ENCODE data around the gene PLXDC1.
A peak's percentile ranks its signal among the peaks of the same experiment; 100 is the strongest.

The PLXDC1 gene

DNA sequence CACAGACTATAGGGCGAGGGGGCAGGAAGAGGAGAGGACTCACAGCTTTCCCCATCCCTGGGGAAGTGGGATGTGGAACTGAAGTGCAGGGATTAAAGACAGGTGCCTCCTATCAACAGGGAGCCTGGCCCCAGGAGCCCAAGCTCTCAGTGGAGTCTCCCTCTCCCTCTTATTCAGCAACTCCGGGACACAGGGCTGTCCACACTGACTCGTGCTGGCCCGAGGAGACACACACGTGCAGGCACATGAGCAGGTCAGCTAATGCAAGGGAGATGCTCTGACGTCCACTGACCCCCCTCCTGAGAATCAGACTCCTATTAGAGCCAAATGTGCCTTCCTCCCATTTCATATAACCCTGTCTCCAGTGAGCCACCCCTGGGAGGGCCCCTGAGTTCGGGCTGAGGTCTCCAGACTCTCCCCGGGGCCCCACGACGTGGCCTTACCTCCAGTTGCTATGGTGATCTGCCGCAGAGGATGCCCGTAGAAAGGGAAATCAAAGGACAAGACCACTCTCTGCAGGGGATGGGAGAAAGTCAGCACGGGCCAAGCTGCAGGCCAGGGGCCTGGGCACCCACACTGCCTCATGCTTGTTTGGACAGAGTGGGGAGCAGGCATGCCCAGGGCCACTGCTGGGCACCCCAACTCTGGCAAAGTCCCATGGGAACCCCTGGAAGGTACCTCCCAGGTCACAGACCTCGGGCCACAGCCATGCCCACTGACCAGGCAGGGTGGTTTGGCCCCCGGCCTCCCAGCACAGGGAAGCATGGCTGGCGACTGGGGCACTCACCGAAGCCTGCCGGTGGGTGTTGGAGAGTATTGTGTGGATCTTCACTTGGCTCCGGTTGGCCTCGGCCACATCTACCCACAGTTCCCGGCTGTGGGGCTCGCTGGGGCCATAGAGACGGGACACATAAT, 42.7 kb downstream of the PLXDC1 start:
- H3K27ac ChIP-seq (ENCODE audit: low read depth, low read length), result no peak overlapping the region
- no peak overlapping the region for H3K4me2 ChIP-seq (ENCODE audit: low read length)
- H3K4me1 ChIP-seq (ENCODE audit: control insufficient read depth, low read length), result peaks cover 5% of the 10 kb centered on the region; the same call in 1 of the 2 replicates
- no peaks in the 10 kb centered on the region for H3F3A ChIP-seq (ENCODE audit: control insufficient read depth, insufficient read depth)
- H3K79me2 ChIP-seq (ENCODE audit: control insufficient read depth, low read length), result no peaks in the 10 kb centered on the region
- no peaks in the 10 kb centered on the region for H3K9me3 ChIP-seq (ENCODE audit: control insufficient read depth, insufficient read depth, low read length)
- no peaks in the 10 kb centered on the region for H3K9me2 ChIP-seq (replicated peaks; ENCODE audit: control insufficient read depth, low read length)
- no peaks in the 10 kb centered on the region for H4K20me1 ChIP-seq (ENCODE audit: control insufficient read depth, insufficient read depth, low read depth, low read length)
- no peak for TF ChIP-seq EZH2phosphoT487 (IDR thresholded peaks at IDR 0.05; ENCODE audit: borderline replicate concordance, low read length)
- TF ChIP-seq, protein P1, sequence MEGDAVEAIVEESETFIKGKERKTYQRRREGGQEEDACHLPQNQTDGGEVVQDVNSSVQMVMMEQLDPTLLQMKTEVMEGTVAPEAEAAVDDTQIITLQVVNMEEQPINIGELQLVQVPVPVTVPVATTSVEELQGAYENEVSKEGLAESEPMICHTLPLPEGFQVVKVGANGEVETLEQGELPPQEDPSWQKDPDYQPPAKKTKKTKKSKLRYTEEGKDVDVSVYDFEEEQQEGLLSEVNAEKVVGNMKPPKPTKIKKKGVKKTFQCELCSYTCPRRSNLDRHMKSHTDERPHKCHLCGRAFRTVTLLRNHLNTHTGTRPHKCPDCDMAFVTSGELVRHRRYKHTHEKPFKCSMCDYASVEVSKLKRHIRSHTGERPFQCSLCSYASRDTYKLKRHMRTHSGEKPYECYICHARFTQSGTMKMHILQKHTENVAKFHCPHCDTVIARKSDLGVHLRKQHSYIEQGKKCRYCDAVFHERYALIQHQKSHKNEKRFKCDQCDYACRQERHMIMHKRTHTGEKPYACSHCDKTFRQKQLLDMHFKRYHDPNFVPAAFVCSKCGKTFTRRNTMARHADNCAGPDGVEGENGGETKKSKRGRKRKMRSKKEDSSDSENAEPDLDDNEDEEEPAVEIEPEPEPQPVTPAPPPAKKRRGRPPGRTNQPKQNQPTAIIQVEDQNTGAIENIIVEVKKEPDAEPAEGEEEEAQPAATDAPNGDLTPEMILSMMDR (IDR thresholded peaks at IDR 0.05; ENCODE audit: low read depth, low read length, poor library complexity, severe bottlenecking), result no peak
- peaks cover 18% of the 10 kb centered on the region for H3K27me3 ChIP-seq (ENCODE audit: control insufficient read depth, low read length)
- H3K4me3 ChIP-seq (ENCODE audit: low read length), result no peak overlapping the region
- H3K36me3 ChIP-seq (ENCODE audit: control insufficient read depth, low read length), result no peaks in the 10 kb centered on the region

DNA sequence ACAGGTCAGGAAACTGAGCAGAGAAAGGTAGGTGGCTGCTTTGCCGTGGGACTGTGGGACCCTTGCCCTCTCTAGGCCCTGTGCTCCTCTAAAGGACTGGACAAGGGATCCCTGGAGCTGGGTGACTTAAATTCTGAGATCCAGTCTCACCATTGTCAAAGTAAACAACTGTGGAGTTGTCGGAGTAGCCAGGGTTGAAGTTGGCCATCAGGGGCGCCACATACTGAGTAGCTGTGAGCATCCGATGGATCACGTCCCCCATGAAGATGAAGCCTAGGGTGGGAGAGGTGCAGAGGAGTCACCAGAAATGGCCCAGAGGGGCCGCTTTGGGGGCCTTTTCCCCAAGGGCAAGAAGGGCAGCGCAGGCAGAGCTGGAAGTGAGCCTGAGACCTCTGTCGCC, 43.5 kb downstream of the PLXDC1 start:
- no peak overlapping the region for H3K4me3 ChIP-seq (ENCODE audit: low read length)
- TF ChIP-seq, protein P1 (IDR thresholded peaks at IDR 0.05; ENCODE audit: low read depth, low read length, poor library complexity, severe bottlenecking), result peak; percentile 56
- TF ChIP-seq EZH2phosphoT487 (IDR thresholded peaks at IDR 0.05; ENCODE audit: borderline replicate concordance, low read length), result no peak
- peaks cover 18% of the 10 kb centered on the region for H3K27me3 ChIP-seq (ENCODE audit: control insufficient read depth, low read length)
- H3K9me3 ChIP-seq (ENCODE audit: control insufficient read depth, insufficient read depth, low read length), result no peaks in the 10 kb centered on the region
- H3K36me3 ChIP-seq (ENCODE audit: control insufficient read depth, low read length), result no peaks in the 10 kb centered on the region
- H3K79me2 ChIP-seq (ENCODE audit: control insufficient read depth, low read length), result no peaks in the 10 kb centered on the region
- no peaks in the 10 kb centered on the region for H4K20me1 ChIP-seq (ENCODE audit: control insufficient read depth, insufficient read depth, low read depth, low read length)
- H3K9me2 ChIP-seq (replicated peaks; ENCODE audit: control insufficient read depth, low read length), result no peaks in the 10 kb centered on the region
- no peaks in the 10 kb centered on the region for H3F3A ChIP-seq (ENCODE audit: control insufficient read depth, insufficient read depth)
- no peak overlapping the region for H3K4me2 ChIP-seq (ENCODE audit: low read length)
- H3K4me1 ChIP-seq (ENCODE audit: control insufficient read depth, low read length), result peaks cover 5% of the 10 kb centered on the region; the same call in 1 of the 2 replicates
- no peak overlapping the region for H3K27ac ChIP-seq (ENCODE audit: low read depth, low read length)

DNA sequence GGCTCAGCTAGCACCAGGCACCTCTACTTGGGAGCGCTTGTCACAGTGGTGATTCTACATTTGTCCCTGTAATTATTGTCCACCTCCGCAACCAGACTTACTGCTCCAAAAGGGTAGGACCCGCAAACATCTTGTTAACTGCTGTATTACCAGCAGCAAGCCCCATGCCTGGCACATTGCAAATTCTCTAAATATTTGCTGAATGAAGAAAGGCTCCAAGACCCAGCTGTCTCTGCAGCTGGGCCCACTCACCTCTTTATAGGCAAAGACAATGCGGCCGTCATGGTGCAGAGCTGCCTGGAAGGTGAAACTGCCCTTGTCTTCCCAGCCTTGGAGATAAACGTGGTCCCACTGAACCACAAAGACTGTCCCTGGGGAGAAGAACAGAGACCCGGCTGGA, 44.3 kb downstream of the PLXDC1 start:
- Histone ChIP-seq H3K27ac (ENCODE audit: low read depth, low read length) (no peak overlapping the region), H3K4me1 (ENCODE audit: control insufficient read depth, low read length) (peaks cover 12% of the 10 kb centered on the region), H3K9me3 (ENCODE audit: control insufficient read depth, insufficient read depth, low read length) (no peaks in the 10 kb centered on the region), H3K4me3 (ENCODE audit: low read length) (no peak overlapping the region), H3K36me3 (ENCODE audit: control insufficient read depth, low read length) (no peaks in the 10 kb centered on the region), H3K79me2 (ENCODE audit: control insufficient read depth, low read length) (no peaks in the 10 kb centered on the region), H3K4me2 (ENCODE audit: low read length) (no peak overlapping the region), H3F3A (ENCODE audit: control insufficient read depth, insufficient read depth) (no peaks in the 10 kb centered on the region), H3K9me2 (replicated peaks; ENCODE audit: control insufficient read depth, low read length) (no peaks in the 10 kb centered on the region), H4K20me1 (ENCODE audit: control insufficient read depth, insufficient read depth, low read depth, low read length) (no peaks in the 10 kb centered on the region), H3K27me3 (ENCODE audit: control insufficient read depth, low read length) (peaks cover 18% of the 10 kb centered on the region)
- TF ChIP-seq, protein P1 (IDR thresholded peaks at IDR 0.05; ENCODE audit: low read depth, low read length, poor library complexity, severe bottlenecking), result no peak
- TF ChIP-seq EZH2phosphoT487 (IDR thresholded peaks at IDR 0.05; ENCODE audit: borderline replicate concordance, low read length), result no peak
